ENCODE data around the gene KLHL17.

Gene KLHL17

GRCh38 chr1:970242-970972, 10.0 kb downstream of the KLHL17 start:
- no peaks in the 10 kb centered on the region for H3K36me3 ChIP-seq (replicated peaks; ENCODE audit: low read depth, low read length)

GRCh38 chr1:970973-971730, 10.8 kb downstream of the KLHL17 start:
- Histone ChIP-seq H3K4me1 (ENCODE audit: low read length) (peaks cover 5% of the 10 kb centered on the region; the same call in 1 of the 2 replicates), H3K79me2 (ENCODE audit: low read length) (no peaks in the 10 kb centered on the region), H3K27me3 (ENCODE audit: low read depth, low read length) (peaks cover 4% of the 10 kb centered on the region; the same call in 1 of the 2 replicates), H3K4me2 (ENCODE audit: low read length) (no peak overlapping the region), H2AFZ (ENCODE audit: low read depth, low read length) (no peak overlapping the region), H3K9ac (ENCODE audit: low read length) (no peak overlapping the region), H3K9me3 (ENCODE audit: insufficient read depth, low read length) (no peaks in the 10 kb centered on the region), H3K4me3 (ENCODE audit: low read length) (no peak overlapping the region), H3K27ac (ENCODE audit: low read length) (no peak overlapping the region), H4K20me1 (ENCODE audit: insufficient read depth, low read length) (no peaks in the 10 kb centered on the region), H3K36me3 (replicated peaks; ENCODE audit: low read depth, low read length) (no peaks in the 10 kb centered on the region)
- TF ChIP-seq EZH2phosphoT487 (IDR thresholded peaks at IDR 0.05; ENCODE audit: low read depth): no peak
- no peak for TF ChIP-seq CTCF (IDR thresholded peaks at IDR 0.05; ENCODE audit: low read depth, low read length)

More at GRCh38 chr1:970242-970972, 10.0 kb downstream of the KLHL17 start:
- no peaks in the 10 kb centered on the region for H3K9me3 ChIP-seq (ENCODE audit: insufficient read depth, low read length)
- no peak overlapping the region for H2AFZ ChIP-seq (ENCODE audit: low read depth, low read length)
- no peaks in the 10 kb centered on the region for H3K79me2 ChIP-seq (ENCODE audit: low read length)
- H3K27ac ChIP-seq (ENCODE audit: low read length): no peak overlapping the region
- no peak overlapping the region for H3K9ac ChIP-seq (ENCODE audit: low read length)
- H3K4me3 ChIP-seq (ENCODE audit: low read length): no peak overlapping the region
- TF ChIP-seq CTCF (IDR thresholded peaks at IDR 0.05; ENCODE audit: low read depth, low read length): no peak
- TF ChIP-seq EZH2phosphoT487 (IDR thresholded peaks at IDR 0.05; ENCODE audit: low read depth): no peak
- H3K27me3 ChIP-seq (ENCODE audit: low read depth, low read length): peaks cover 2% of the 10 kb centered on the region; the same call in 1 of the 2 replicates
- H3K4me1 ChIP-seq (ENCODE audit: low read length): peaks cover 5% of the 10 kb centered on the region; the same call in 1 of the 2 replicates
- H4K20me1 ChIP-seq (ENCODE audit: insufficient read depth, low read length): no peaks in the 10 kb centered on the region
- no peak overlapping the region for H3K4me2 ChIP-seq (ENCODE audit: low read length)

GRCh38 chr1:971751-972506, 11.5 kb downstream of the KLHL17 start:
- no peak overlapping the region for H3K9ac ChIP-seq (ENCODE audit: low read length)
- H3K4me2 ChIP-seq (ENCODE audit: low read length): no peak overlapping the region
- no peak for TF ChIP-seq EZH2phosphoT487 (IDR thresholded peaks at IDR 0.05; ENCODE audit: low read depth)
- no peak for TF ChIP-seq CTCF (IDR thresholded peaks at IDR 0.05; ENCODE audit: low read depth, low read length)
- peaks cover 5% of the 10 kb centered on the region; the same call in 1 of the 2 replicates for H3K4me1 ChIP-seq (ENCODE audit: low read length)
- no peaks in the 10 kb centered on the region for H4K20me1 ChIP-seq (ENCODE audit: insufficient read depth, low read length)
- H3K4me3 ChIP-seq (ENCODE audit: low read length): no peak overlapping the region
- no peaks in the 10 kb centered on the region for H3K9me3 ChIP-seq (ENCODE audit: insufficient read depth, low read length)
- H2AFZ ChIP-seq (ENCODE audit: low read depth, low read length): no peak overlapping the region
- H3K27me3 ChIP-seq (ENCODE audit: low read depth, low read length): peaks cover 4% of the 10 kb centered on the region; the same call in 1 of the 2 replicates
- no peak overlapping the region for H3K27ac ChIP-seq (ENCODE audit: low read length)
- no peaks in the 10 kb centered on the region for H3K79me2 ChIP-seq (ENCODE audit: low read length)
- H3K36me3 ChIP-seq (replicated peaks; ENCODE audit: low read depth, low read length): no peaks in the 10 kb centered on the region

All from OCI-LY3 (cell line).